Spleen (tissue), 7 donors: ENCODE data around the gene TMEM117.

ENCODE experiments used
- POLR2AphosphoS5 ChIP-seq, 3 donors: sonication (generic); formaldehyde crosslinking; IDR thresholded peaks; one replicate each; pipeline ENCODE4 v1.5.1; 2017; ENCODE audit warnings: antibody characterized with exemption in 3 of 3
- TF ChIP-seq, protein P1 (sequence below), 11 experiments: fragments of 200-600 bp in 7 of 11; fragments of 450-650 bp in 4 of 11; sonication (generic) in 4 of 11; IDR thresholded peaks in 8 of 11; conservative IDR thresholded peaks in 3 of 11; 1 replicate in 7 of 11; 2 replicates in 4 of 11; pipeline versions ENCODE4 v1.4.0 to v1.8.0; 2016 to 2021; ENCODE audit warnings: antibody characterized with exemption in 11 of 11, inconsistent platforms in 4 of 11, mild to moderate bottlenecking in 1 of 11
- donor health status: DM: no; HTN: no; CAD: no; lungs with moderate emphysema.
- donor health status: DM: no; HTN: no; CAD: no.
- donor health status: DM: no; HTN: no; CAD: no.

- TF ChIP-seq, protein P1, sequence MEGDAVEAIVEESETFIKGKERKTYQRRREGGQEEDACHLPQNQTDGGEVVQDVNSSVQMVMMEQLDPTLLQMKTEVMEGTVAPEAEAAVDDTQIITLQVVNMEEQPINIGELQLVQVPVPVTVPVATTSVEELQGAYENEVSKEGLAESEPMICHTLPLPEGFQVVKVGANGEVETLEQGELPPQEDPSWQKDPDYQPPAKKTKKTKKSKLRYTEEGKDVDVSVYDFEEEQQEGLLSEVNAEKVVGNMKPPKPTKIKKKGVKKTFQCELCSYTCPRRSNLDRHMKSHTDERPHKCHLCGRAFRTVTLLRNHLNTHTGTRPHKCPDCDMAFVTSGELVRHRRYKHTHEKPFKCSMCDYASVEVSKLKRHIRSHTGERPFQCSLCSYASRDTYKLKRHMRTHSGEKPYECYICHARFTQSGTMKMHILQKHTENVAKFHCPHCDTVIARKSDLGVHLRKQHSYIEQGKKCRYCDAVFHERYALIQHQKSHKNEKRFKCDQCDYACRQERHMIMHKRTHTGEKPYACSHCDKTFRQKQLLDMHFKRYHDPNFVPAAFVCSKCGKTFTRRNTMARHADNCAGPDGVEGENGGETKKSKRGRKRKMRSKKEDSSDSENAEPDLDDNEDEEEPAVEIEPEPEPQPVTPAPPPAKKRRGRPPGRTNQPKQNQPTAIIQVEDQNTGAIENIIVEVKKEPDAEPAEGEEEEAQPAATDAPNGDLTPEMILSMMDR (IDR thresholded peaks at IDR 0.05 in 8 of 11, conservative IDR thresholded peaks at IDR 0.05 in 3 of 11): no peak
- no peak for TF ChIP-seq POLR2AphosphoS5 (IDR thresholded peaks at IDR 0.05)
These were observed 60.6 kb downstream of the TMEM117 start for GRCh38 chr12:43896496-43896895.
